Stomach (tissue), 4 donors: ENCODE measurements around the gene SLC17A7.

Source experiments
- CTCF ChIP-seq, 7 experiments: fragments of 450-650 bp in 4 of 7; fragments of 200-600 bp in 3 of 7; sonication (generic) in 3 of 7; IDR thresholded peaks; one replicate each; pipeline ENCODE4 v1.5.1; 2016 to 2019; ENCODE audit warnings: antibody characterized with exemption in 7 of 7, control low read depth in 2 of 7, mild to moderate bottlenecking in 1 of 7
- EP300 ChIP-seq: sonication (generic); formaldehyde crosslinking; IDR thresholded peaks from one replicate; pipeline ENCODE4 v1.6.1; 2017; ENCODE audit warnings: antibody characterized with exemption
- POLR2A ChIP-seq, 4 donors: fragments of 450-650 bp; IDR thresholded peaks; one replicate each; pipeline ENCODE4 v1.6.1; 2016; ENCODE audit warnings: antibody characterized with exemption in 4 of 4, control low read depth in 2 of 4, mild to moderate bottlenecking in 1 of 4, moderate library complexity in 1 of 4
- POLR2AphosphoS5 ChIP-seq, 3 donors: sonication (generic); formaldehyde crosslinking; IDR thresholded peaks; one replicate each; pipeline ENCODE4 v1.6.1; 2016; ENCODE audit warnings: antibody characterized with exemption in 3 of 3

GRCh38 chr19:49414256-49414655 is 27.1 kb downstream of the SLC17A7 start:
- TF ChIP-seq CTCF (IDR thresholded peaks at IDR 0.05): no peak
- TF ChIP-seq EP300: no peak
- no peak for TF ChIP-seq POLR2A (IDR thresholded peaks at IDR 0.05)
- no peak for TF ChIP-seq POLR2AphosphoS5 (IDR thresholded peaks at IDR 0.05)
